CD4-positive, alpha-beta T cell (primary cell): ENCODE results near the gene H3-3A. TPM values are rescaled to one million over a fixed set of nuclear protein-coding genes. Genes with fewer than 3 reads are reported as not detected.

Experiments used
- ATAC-seq: fragments of 200-7000 bp; cut with Tn5 transposase; one replicate; pipeline ENCODE4 v1.10.0; 2022; ENCODE audit warnings: mild to moderate bottlenecking; ENCODE audit not compliant: poor library complexity
- CTCF ChIA-PET: fragments of 350-600 bp; sonication (Branson Sonifier 250); formaldehyde crosslinking; loops from one replicate; lab custom pipeline; 2021; ENCODE audit warnings: antibody characterized with exemption, inconsistent platforms; lab: Charles Lee
- POLR2A ChIA-PET: fragments of 350-600 bp; sonication (Branson Sonifier 250); formaldehyde crosslinking; loops from one replicate; lab custom pipeline; 2021; ENCODE audit warnings: antibody characterized with exemption, inconsistent platforms; lab: Charles Lee
- DNase-seq, 14 experiments: peaks; one replicate each; pipeline ENCODE4 v3.0.0-alpha.2; 2013 to 2020; ENCODE audit warnings: mixed read lengths in 2 of 14
- H3K27ac ChIP-seq, 2 donors: one replicate each; pipeline versions ENCODE4 v1.5.1 to v1.7.0; 2013; ENCODE audit warnings: low read length in 2 of 2, low read depth in 1 of 2, mild to moderate bottlenecking in 1 of 2
- H3K27me3 ChIP-seq, 2 experiments: 1 replicate in 1 of 2; 2 replicates in 1 of 2; pipeline versions ENCODE4 v1.6.1 to v1.7.0; 2013; ENCODE audit warnings: low read length in 2 of 2, control low read depth in 1 of 2, mild to moderate bottlenecking in 1 of 2, moderate library complexity in 1 of 2; ENCODE audit not compliant: insufficient read depth in 2 of 2, control insufficient read depth in 1 of 2
- H3K36me3 ChIP-seq: one replicate; pipeline ENCODE4 v1.6.1; 2013; ENCODE audit warnings: low read length, control low read depth; ENCODE audit not compliant: insufficient read depth
- H3K4me1 ChIP-seq: one replicate; pipeline ENCODE4 v1.6.1; 2013; ENCODE audit warnings: low read length, control low read depth; ENCODE audit not compliant: insufficient read depth
- H3K4me3 ChIP-seq: one replicate; pipeline ENCODE4 v1.5.1; 2013; ENCODE audit warnings: mild to moderate bottlenecking, low read length, moderate library complexity
- H3K9me3 ChIP-seq, 2 experiments: 1 replicate in 1 of 2; 2 replicates in 1 of 2; pipeline versions ENCODE4 v1.6.1 to v1.7.0; 2013; ENCODE audit warnings: low read length in 2 of 2, mild to moderate bottlenecking in 2 of 2, control low read depth in 1 of 2, moderate library complexity in 1 of 2; ENCODE audit not compliant: control insufficient read depth in 1 of 2, insufficient read depth in 1 of 2
- H3K27ac Mint-ChIP-seq: one replicate; pipeline ENCODE4 v1.8.0; 2020; ENCODE audit warnings: mixed read lengths
- H3K27me3 Mint-ChIP-seq: one replicate; pipeline ENCODE4 v1.8.0; 2021; ENCODE audit warnings: mixed read lengths
- H3K36me3 Mint-ChIP-seq: one replicate; pipeline ENCODE4 v1.8.0; 2021; ENCODE audit warnings: low read depth, mixed read lengths
- H3K4me1 Mint-ChIP-seq: one replicate; pipeline ENCODE4 v1.8.0; 2021; ENCODE audit warnings: low read depth, mixed read lengths
- H3K4me3 Mint-ChIP-seq: one replicate; pipeline ENCODE4 v1.8.0; 2020; ENCODE audit warnings: mild to moderate bottlenecking, mixed read lengths
- H3K9me3 Mint-ChIP-seq: one replicate; pipeline ENCODE4 v1.8.0; 2020; ENCODE audit warnings: mixed read lengths
- CTCF ChIP-seq: fragments of 200-600 bp; IDR thresholded peaks from one replicate; pipeline ENCODE4 v1.8.0; 2022; ENCODE audit warnings: antibody characterized with exemption, mild to moderate bottlenecking
- intact Hi-C, 2 experiments: fragments of 100-400 bp; cut with DNase I in 1 of 2; cut with micrococcal nuclease in 1 of 2; formaldehyde crosslinking; loops; one replicate each; pipeline versions ENCODE4 v1.15.1 to v1.9.0; 2023 to 2025; cut with DNase I, micrococcal nuclease
- total RNA-seq, 174 experiments: library from RNA in 2 of 174; stranded (reverse) in 2 of 174; gene quantifications; one replicate each; pipeline ENCODE4 v1.2.3 and lab custom pipeline; 2021 to 2026

Gene H3-3A
- total RNA-seq, 2 experiments from 2014 or later = 372 to 380 TPM

- H3K36me3 Mint-ChIP-seq = peaks cover 73% of the 10 kb centered on the region
- ChIA-PET POLR2A (interaction anchor here (0.6 to 6.7 kb wide), 44 partner anchors 9 to 1879 kb away, joined by 3 to 750 read pairs (median 6); partner anchors contain the start of genes ACBD3, COQ8A, DEGS1 and LBR), CTCF (interaction anchor here (0.8 to 1.8 kb wide), 2 partner anchors 60 to 62 kb away, joined by 6 read pairs; partner anchors contain the start of gene SDE2)
- intact Hi-C loops = loop anchor here in 1 of 2 experiments (1.0 to 10.0 kb wide), 8 partner anchors 63 to 873 kb away; partner anchors contain the start of genes ACBD3, LBR, LEFTY1 and PYCR2
- no peak for ATAC-seq
- TF ChIP-seq CTCF = no peak
- Histone ChIP-seq H3K27ac (peak overlapping the region; percentile 53 to 90), H3K36me3 (peaks cover 23% of the 10 kb centered on the region), H3K27me3 (no peaks in the 10 kb centered on the region), H3K4me3 (peak overlapping the region; percentile 64), H3K4me1 (peaks cover 18% of the 10 kb centered on the region), H3K9me3 (no peaks in the 10 kb centered on the region)
- H3K4me1 Mint-ChIP-seq = peaks cover 55% of the 10 kb centered on the region
- DNase-seq = peak; percentile 24 to 76 (median 43)
- H3K27me3 Mint-ChIP-seq = no peaks in the 10 kb centered on the region
- H3K9me3 Mint-ChIP-seq = no peaks in the 10 kb centered on the region
- H3K27ac Mint-ChIP-seq = peak overlapping the region; percentile 99
- H3K4me3 Mint-ChIP-seq = peak overlapping the region; percentile 100
Measured at GRCh38 chr1:226061841-226062557, 517 bp upstream of the H3-3A start.

DNA sequence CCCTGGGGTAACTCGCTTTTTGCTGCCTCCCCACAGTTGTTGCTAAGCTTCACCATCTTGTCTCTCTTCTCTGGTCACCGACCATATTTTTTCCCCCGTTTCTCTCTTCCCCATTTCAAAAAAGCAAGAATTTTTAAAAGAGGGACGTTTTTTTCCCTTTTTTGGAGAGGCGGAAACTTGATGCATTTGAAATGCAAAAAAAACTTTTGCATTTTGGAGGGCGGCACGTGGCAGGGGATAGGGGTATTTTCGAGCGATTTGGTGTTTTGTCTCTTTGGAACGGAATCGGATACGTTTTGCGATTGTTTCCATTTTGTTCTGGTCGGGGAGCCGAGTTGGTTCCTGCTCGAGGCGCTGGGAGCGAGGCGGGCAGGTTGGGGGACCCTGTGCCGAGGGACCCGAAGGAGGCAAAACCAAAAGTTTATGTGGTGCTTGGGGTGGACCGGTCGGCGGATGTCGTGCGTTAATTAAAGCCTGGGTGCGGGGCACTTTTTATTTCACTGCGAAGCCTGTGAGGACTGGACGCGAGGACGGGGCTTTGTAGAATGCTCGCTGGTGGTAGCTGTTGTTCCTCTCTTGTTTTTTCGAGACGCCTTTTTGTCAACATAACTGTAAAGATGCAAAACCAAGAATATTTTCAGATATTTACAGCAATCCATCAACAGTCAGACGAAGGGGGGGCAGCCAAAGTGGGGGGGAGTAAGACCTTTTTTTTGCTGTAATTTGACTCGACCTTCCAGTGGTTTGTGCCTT lies 884 bp downstream of the H3-3A start:
- intact Hi-C loops = loop anchor here in 1 of 2 experiments (5.0 to 10.0 kb wide), 7 partner anchors 124 to 871 kb away; partner anchors contain the start of genes ACBD3, LBR, LEFTY1 and PYCR2
- ChIA-PET POLR2A (interaction anchor here (0.6 to 6.7 kb wide), 35 partner anchors 11 to 1954 kb away, joined by 3 to 750 read pairs (median 12); partner anchors contain the start of genes ACBD3, COQ8A, LBR and LIN9), CTCF (interaction anchor here (1.4 to 1.9 kb wide), 3 partner anchors 20 to 64 kb away, joined by 5 to 27 read pairs (median 6); partner anchors contain the start of gene SDE2)
- peak overlapping the region; percentile 90 for H3K4me3 ChIP-seq
- peaks cover 37% of the 10 kb centered on the region for H3K36me3 ChIP-seq
- peak overlapping the region; percentile 89 to 97 for H3K27ac ChIP-seq
- H3K9me3 ChIP-seq = no peaks in the 10 kb centered on the region
- peak in 13 of 14 experiments; percentile 13 to 72 (median 37) for DNase-seq
- peaks cover 29% of the 10 kb centered on the region for H3K4me1 ChIP-seq
- Mint-ChIP-seq H3K9me3 (no peaks in the 10 kb centered on the region), H3K4me1 (peaks cover 69% of the 10 kb centered on the region), H3K4me3 (peak overlapping the region; percentile 100), H3K27me3 (no peaks in the 10 kb centered on the region), H3K27ac (peak overlapping the region; percentile 99), H3K36me3 (peaks cover 82% of the 10 kb centered on the region)
- TF ChIP-seq CTCF = no peak
- ATAC-seq = peak; percentile 19
- no peaks in the 10 kb centered on the region for H3K27me3 ChIP-seq
